Stimulated activated CD4-positive, alpha-beta T cell treated with anti-CD3 and anti-CD28 coated beads, Interleukin-1b, Interleukin-23, amount 100 ng/mL, for 48 hours (primary cell): Measurements from ENCODE around the gene GNAL.
"Not testable (repeated sequence)": the region's sequence is repeated elsewhere in the genome, so short reads cannot be mapped to it uniquely, and the experiment has no call there.

Experiments used
- DNase-seq: peaks from one replicate; pipeline ENCODE4 v3.0.0-alpha.2; 2020

GNAL gene

DNA sequence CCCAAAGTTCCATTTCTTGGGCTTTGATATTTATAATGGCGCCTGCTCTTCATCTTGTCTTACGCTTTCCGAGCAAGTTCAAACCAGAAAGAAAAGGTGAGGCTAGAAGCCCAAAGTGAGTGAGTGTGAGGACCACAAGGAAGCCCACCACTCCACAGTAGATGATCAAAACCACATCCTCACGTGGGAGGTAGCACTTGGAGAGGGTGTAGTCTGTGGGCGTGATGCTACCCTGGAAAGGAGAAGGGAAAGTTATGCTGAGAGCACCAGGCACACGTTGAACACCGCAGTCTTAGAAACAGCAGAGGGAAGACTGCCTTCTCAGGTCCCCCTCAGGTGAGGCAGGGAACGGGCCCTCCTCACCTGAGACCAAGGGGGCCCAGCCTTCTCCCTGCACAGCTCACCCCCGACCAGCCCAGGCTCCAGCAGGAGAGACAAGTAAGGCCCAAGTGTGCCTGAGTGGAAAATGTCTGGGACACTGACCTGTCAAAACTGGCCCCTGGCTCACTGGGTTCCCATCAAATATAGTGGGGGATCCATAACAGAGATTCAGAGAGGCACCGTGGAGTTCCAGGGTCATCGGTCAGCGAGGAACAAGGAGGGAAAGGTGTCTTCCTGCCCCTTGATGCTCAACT lies 195.4 kb downstream of the GNAL start:
- DNase-seq, result no peak

- no peak for DNase-seq
Measured at GRCh38 chr18:11885278-11885947, 196.3 kb downstream of the GNAL start.

DNA sequence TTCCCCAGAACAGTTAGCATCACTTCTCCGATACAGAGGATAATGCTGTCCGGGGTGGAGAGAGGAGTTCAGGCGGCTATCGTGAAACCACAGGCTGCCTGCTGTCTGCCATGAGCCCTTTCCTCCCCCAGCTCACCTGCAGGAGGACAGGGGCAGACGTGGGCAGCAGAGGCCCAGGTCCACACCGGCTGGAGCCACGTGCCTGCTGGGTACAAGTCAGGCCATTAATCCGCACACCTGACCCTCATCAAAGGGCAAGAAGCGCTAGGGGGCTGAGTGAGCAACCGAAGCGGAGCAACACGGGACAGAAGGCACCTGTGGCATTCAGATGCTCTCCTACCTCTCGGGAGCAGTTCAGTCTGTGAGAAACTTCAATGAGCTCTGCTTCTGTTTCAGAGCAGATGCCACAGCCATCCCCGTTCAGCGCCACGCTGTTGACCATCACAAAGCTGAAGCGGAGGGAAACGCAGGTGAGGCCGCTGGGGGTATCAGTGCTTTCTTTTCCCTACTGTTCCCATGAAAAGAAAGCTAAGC lies 197.6 kb downstream of the GNAL start:
- DNase-seq, result no peak

DNA sequence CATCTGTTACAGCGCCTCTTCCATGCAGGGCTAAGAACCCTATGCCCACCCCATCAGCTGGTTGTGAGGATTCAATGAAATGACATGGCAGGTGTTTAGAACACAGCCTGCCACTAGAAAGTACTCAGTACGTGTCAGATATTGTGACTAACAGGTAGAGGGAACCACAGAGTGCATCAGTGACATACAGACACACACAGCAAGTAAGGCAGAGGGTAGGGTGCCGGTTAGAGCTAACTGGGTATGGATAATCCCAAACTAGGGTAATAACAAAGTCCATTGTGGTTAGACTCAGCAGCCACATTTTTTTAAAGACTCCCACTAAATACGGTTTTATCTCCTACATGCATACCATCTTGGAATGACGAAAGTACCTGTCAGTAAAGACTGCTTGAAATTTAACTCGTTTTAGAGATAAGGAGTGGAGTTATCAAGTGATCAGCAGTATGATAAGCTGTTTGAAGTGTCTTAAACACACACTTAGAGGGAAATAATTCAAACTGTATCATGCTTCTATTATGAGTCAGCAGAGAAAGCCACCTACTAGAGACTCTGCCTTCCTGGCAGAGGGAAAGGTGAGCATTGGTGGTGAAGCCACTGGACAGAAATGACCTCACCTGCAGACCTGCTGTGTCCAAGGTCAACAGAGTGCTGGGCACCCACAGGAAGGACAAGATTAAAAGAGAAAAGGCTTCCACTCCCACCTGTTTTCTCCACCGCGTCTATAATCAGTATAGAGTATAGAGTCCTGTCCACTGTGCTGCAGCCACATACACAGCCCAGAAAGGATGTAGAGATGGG lies 198.5 kb downstream of the GNAL start:
- DNase-seq, result no peak

DNA sequence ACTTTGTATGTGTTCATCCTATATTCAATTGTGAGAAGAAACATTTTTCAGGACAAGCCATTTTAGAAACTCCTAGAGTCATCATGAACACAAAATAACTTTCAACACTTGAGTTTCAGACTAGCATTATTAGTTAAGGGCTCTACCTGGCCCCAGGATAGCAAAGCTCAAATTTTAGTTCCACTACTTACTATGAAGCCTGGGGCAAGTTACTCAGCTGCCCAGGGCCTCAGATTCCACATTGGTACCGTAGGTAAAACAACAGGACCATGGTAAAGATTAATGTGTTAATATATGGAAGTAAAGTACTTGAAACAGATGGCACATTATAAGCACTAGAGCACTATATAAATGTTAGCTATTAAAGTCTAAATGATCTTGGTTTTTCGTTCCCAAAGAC lies 199.7 kb downstream of the GNAL start:
- DNase-seq, result no peak

DNA sequence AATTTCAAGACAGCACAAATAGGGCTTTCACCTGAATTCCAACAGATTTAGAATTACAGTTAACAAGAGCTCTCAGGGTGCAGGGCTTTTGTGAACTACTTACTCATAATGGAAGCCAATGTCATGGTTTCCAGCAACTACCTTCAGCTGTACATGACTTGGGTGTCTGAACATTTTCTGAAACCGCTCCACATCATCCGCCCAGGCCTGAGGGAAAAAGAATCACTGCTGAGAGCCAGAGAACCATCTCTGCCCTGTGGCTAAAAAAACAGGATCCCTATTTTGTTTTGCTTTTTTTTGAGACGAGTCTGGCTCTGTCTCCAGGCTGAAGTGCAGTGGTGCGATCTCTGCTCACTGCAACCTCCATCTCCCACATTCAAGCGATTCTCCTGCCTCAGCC lies 200.2 kb downstream of the GNAL start:
- no peak for DNase-seq

GRCh38 chr18:11891737-11892136 lies 202.7 kb downstream of the GNAL start:
- DNase-seq, result no peak

DNA sequence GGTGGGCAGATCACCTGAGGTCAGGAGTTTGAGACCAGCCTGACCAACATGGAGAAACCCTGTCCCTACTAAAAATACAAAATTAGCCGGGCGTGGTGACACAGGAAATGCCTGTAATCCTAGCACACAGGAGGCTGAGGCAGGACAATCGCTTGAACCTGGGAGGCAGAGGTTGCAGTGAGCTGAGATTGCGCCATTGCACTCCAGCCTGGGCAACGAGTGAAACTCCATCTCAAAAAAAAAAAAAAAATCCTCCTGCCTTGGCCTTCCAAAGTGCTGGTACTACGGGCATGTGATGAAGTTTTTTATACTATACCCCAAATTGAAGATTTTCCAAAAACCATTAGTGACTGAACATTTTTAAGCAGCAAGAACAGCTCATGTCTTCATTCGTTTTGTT lies 203.4 kb downstream of the GNAL start:
- DNase-seq, result not testable (repeated sequence)

DNA sequence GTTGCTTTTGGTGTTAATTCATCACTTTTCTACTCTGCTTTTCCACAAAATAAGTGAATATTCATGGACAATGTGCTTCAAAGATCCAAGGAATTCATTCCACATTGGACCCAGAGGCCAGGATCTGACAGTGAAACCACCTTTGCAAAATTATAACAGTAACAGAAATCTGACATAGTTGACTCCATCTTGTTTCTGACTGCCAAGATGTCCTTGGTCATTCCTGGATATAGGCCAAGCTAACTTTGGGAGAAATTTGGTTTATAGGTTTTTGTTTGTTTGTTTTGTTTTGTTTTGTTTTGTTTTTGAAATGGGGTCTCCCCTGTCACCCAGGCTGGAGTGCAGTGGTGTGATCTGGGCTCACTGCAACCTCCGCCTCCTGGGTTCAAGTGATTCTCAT lies 208.7 kb downstream of the GNAL start:
- no peak for DNase-seq

DNA sequence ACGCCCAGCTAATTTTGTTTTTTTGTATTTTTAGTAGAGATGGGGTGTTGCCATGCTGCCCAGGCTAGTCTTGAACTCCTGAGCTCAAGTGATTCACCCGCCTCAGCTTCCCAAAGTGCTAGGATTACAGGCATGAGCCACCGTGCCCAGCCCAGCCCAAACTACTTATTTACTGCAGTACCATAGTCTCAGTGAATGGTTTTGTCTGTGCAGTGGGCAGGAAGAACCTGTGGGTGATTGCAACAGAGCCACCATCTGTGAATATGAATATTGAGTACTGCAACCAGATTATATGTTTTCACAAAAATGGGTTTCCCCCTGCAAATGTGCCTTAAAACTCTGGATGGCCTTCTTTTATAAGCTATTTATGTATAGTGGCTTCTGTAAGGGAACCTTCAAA lies 210.0 kb downstream of the GNAL start:
- no peak for DNase-seq

- no peak for DNase-seq
Measured at GRCh38 chr18:11901826-11902438, 212.9 kb downstream of the GNAL start.

GRCh38 chr18:11902522-11903292 lies 213.6 kb downstream of the GNAL start:
- no peak for DNase-seq

GRCh38 chr18:11905613-11906012 lies 216.5 kb downstream of the GNAL start:
- DNase-seq, result no peak

DNA sequence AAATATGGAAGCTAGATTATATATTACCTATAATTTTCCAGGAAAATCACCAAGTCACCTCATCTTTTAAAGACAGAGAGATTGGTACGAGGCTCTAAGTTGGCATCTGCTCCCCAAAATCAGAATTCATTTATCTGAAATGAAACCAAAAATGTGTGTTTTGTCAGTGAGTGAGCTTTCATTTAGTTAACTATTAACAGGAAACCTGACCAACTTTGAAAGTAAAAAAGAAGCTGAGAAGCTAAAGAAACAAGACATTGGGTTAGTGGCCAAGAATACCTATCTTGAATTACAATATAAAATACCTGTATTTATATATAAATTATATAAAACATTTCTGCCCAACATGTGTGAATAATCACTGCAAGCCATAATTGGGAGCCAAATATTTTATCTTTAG lies 217.1 kb downstream of the GNAL start:
- no peak for DNase-seq

GRCh38 chr18:11906926-11907874 lies 218.1 kb downstream of the GNAL start:
- no peak for DNase-seq

DNA sequence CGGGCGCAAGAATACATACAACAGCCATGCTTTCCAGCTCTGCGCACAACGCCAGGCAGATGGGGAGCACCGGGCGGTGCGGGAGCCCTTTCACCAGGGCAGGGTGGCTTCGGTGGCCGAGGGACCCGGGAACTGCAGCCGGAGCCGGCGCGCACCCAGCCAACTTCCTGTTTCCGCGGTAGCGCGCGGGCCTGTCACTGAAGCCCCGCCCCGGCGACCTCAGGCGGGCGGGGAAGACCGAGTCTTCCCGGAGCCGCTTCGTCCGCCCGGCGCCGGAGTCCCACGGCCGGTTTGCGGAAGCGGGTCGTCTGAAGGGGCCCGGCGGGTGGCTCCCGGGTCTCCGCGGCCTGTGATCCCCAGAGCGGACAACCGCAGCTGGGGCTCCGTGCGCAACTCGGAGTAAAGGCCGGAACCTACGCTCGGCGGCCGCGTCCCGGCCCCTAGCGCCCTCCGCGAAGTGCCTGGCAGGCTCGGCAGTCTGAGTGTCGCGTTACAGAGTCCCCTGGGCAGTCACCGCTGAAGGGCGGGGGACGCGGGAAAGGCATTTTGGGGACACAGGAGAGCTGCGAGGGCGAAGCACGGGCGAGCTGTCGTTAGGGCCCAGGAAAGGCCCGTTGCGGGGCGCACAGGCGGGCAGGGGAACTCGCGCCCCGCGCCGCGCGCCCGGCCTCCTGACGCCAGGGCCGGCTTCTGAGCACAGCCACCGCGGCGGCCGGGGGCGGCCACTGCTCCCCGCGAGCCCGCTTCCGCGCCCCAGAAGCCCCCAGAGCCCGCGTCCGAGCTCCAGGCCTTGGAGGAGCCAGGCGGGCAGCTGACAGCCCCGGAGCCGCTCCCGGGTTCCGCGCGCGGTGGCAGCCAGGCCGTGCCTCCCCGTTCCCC lies 219.4 kb downstream of the GNAL start, which contains the start of gene MPPE1:
Gene MPPE1 (minus strand): TSS at position 136 of the 879 bp plus-strand sequence. CDS start 11,053 bp downstream, outside the sequence.
- DNase-seq, result peak; percentile 85

DNA sequence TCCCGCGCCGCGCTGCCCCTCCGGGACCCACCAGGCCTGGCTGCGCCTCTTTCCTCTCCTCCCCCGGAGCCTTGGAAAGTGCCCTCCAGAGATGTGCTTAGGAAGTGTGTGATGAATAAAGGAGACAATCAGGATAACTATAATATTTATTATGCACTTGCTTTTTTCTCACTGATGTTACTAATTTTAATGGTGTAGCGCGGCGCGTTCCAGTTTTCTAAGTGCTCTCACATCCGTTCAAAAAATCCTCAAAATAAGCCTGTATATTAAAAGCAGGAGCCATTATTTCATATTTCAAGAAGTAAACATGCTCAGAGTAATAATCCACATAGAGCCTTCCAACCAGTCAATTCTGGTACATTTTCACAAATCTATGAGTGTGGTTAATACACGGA lies 220.0 kb downstream of the GNAL start:
- no peak for DNase-seq

DNA sequence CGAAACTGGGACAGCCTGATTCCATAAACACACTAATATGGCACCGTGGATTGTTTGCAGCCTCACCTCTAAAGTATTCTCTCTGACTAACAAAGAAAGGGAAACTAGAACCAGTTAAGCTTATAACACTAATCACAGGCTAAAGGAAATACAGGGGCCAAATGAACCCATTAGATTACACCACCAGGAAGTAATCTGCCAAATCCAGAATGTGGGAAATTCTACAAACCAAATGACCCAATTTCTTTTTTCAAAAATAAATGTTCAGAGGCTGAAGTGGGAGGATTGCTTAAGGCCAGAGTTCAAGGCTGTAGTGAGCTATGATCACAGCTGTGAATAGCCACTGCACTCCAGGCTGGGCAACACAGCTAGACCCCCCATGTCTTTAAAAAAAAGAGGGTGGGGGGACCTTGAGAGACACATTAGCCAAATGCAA lies 220.5 kb downstream of the GNAL start:
- no peak for DNase-seq

DNA sequence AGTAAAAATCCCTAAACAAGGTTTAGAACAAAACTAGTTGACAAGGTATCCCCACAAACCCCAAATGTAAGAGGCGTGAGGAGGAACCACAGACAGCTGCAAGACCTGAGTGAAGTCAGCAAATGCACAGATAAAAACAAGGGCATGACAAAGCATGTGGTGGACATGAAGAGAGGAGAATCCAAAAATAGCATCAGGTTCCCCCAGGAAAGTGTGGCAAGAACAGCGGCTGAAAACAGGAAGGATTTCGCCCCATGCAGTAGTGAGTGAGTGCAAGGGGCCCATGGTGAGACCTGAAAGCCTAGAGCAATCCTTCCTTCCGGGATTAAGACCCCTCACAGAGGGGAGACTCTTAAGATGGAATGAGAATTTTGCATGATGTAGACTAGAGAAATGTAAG lies 227.8 kb downstream of the GNAL start:
- DNase-seq, result not testable (repeated sequence)

GRCh38 chr18:11919522-11919921 lies 230.5 kb downstream of the GNAL start:
- not testable (repeated sequence) for DNase-seq
